Measurements from ENCODE around the gene GJB4.

Gene GJB4

DNA sequence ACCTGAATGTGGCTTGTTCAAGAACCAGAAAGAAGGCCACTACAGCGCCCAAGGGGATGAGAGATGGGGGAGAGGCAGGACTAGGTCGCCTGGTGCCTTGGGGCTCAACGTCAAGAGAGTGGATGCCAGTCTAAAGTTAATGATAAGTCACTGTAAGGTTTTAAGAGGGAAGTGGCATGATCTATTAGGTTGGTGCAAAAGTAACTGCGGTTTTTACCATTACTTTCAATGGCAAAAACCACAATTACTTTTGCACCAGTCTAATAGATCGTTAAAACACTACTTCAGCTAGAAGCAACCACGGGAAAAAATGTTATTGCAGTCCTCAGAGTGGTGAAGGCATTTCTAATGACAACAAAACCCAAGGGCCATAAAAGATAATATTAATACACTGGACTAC is 18.8 kb downstream of the GJB4 start:
- no peak for DNase-seq (ENCODE audit: low read depth)

DNA sequence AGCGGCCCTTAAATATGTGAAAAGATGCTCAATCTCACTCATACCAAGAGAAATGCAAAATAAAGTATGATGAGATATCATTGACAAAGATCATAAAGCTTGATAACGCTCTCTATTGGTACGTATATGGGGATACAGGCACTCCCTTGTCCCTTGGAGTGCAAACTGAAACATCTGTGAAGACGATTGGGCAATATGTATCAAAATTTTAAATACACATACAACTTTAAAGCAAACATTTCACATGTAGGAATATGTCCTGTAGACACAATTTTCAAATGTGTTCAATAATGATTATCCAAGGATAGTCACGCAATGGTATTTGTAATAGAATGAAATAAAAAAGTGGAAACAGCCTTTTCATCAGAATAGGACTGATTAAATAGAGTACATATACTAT is 19.5 kb downstream of the GJB4 start:
- no peak for DNase-seq (ENCODE audit: low read depth)

DNA sequence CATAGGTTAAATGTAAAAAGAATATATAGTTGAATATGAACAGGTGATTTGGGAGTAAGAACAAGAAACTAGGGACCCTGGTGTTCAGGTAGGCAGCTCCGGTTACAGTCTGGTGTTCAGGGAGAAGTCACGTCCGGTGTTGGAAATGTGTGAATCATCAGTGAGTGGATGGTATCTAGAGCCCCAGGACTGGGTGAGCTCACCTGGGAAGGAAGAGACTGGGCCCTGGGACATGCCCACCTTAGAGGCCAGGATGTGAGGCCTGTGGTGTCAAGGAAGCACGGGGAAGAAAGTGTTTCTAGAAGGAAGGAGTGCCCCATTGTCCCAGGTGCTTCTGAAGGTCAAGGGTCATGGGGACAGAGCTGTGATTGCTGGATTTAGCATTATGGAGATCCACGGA is 20.0 kb downstream of the GJB4 start:
- no peak for DNase-seq (ENCODE audit: low read depth)

DNA sequence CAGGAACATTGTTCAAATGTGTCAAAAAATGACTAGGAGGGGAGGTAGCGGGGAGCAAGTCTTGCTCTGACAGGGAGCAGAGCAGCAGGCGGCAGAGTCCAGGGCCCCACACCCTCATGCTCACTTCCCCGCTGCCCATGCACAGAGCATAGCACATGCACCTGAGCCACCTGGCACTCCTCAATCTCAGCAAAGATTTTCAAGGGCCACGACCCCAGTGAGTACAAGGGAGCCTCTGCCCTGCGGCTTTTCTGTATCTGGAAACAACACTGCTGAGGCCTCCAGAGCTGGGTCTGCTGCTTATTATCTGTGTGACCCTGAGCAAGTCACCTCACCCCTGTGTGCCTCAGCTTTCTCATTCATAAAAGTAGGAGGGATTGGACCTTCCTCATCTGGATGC is 20.4 kb downstream of the GJB4 start:
- DNase-seq (ENCODE audit: low read depth) = no peak

DNA sequence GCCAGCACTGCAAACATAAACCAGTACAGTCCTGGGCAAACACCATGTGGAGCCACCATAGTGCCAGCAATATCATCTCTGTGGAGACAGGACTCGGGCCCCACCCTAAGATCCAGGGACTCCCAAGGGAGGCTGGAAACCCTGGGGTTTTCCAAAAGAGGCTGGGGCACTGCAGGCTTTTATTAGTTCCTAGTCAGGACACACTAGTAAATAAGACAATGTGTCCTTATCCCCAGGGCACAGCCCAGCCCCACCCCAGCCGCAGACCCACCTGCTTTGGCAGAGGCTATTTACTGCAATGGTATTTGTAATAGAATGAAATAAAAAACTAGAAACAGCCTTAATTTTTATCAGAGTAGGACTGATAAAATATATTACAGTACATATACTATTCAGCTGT is 21.0 kb downstream of the GJB4 start:
- DNase-seq (ENCODE audit: low read depth) = no peak

DNA sequence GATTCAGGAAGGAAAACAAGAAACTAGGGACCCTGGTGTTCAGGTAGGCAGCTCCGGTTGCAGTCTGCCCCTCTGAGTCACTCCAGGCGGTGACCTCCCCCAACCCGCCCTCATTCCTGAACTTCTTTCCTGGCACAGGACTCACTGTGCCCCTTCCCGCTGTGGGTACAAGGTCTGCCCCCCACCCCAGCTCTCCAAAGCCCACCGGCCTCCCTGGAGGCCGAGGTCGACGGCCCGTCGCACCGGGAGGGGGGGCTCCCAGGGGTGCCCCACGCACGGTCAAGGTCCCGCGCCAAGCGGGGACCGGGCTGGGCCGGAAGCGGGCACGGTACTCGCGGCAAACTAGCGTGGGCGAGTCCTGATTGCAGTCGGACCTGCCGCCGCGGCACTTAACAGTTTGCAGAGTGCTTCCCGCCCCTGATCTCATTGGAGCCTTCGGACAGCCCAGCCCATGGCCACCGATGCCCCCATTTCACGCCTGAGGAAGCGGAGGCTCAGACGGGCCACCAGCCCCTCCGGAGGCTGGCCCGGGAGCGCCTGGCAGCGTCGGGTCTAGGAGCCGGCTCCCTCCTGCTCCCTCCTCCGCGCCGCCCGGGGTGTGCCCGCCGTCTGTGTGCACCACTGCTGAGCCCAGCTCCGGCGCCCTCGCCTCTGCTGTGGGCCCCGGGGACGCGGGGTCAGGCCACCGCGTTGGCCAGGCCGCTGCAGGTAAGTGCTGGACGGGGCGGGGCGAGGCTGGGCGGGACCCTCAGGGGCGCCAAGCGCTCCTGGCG is 21.7 kb downstream of the GJB4 start, which contains the start of gene GJB3:
TSS of gene GJB3 (plus strand) at position 144 of the 773 bp plus-strand sequence. CDS start 3,549 bp downstream, outside the sequence.
- DNase-seq (ENCODE audit: low read depth) = no peak

DNA sequence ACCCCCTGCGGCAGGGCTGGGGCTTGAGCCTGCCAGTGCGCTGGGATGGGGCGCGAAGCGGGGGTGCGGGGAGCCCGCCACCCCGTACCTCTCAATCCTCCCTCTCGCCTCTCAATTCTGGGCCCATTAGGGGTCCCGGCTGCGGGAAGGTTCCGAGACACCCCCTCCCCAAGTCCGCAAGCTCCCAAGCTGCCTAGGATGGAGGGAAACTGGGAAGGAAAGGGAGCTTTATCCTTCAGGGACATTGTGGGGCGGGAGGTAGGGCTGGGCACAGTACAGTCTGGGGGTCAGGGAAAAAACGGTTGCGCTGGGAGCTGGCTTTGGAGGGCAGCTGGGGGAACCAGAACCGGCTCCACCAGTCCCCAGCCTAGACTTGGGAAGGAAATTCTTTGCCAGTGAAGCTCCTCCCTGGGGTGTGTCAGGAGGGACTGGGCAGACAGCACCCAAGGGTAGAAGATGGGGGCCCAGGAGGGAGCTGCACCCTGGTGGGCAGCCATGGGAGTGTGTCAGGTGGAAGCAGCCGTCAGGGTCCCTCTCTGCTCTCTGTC is 22.4 kb downstream of the GJB4 start:
- no peak for DNase-seq (ENCODE audit: low read depth)

DNA sequence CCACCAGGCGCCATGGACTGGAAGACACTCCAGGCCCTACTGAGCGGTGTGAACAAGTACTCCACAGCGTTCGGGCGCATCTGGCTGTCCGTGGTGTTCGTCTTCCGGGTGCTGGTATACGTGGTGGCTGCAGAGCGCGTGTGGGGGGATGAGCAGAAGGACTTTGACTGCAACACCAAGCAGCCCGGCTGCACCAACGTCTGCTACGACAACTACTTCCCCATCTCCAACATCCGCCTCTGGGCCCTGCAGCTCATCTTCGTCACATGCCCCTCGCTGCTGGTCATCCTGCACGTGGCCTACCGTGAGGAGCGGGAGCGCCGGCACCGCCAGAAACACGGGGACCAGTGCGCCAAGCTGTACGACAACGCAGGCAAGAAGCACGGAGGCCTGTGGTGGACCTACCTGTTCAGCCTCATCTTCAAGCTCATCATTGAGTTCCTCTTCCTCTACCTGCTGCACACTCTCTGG is 25.2 kb downstream of the GJB4 start:
- DNase-seq (ENCODE audit: low read depth) = no peak

DNA sequence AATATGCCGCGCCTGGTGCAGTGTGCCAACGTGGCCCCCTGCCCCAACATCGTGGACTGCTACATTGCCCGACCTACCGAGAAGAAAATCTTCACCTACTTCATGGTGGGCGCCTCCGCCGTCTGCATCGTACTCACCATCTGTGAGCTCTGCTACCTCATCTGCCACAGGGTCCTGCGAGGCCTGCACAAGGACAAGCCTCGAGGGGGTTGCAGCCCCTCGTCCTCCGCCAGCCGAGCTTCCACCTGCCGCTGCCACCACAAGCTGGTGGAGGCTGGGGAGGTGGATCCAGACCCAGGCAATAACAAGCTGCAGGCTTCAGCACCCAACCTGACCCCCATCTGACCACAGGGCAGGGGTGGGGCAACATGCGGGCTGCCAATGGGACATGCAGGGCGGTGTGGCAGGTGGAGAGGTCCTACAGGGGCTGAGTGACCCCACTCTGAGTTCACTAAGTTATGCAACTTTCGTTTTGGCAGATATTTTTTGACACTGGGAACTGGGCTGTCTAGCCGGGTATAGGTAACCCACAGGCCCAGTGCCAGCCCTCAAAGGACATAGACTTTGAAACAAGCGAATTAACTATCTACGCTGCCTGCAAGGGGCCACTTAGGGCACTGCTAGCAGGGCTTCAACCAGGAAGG is 25.8 kb downstream of the GJB4 start:
- DNase-seq (ENCODE audit: low read depth) = no peak

DNA sequence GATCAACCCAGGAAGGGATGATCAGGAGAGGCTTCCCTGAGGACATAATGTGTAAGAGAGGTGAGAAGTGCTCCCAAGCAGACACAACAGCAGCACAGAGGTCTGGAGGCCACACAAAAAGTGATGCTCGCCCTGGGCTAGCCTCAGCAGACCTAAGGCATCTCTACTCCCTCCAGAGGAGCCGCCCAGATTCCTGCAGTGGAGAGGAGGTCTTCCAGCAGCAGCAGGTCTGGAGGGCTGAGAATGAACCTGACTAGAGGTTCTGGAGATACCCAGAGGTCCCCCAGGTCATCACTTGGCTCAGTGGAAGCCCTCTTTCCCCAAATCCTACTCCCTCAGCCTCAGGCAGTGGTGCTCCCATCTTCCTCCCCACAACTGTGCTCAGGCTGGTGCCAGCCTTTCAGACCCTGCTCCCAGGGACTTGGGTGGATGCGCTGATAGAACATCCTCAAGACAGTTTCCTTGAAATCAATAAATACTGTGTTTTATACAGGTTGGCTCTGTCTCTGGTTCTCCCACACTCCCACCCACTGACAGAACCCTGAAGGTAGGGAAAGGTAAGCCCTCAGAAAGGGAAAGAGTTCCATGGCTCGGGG is 26.4 kb downstream of the GJB4 start:
- DNase-seq (ENCODE audit: low read depth) = no peak

DNA sequence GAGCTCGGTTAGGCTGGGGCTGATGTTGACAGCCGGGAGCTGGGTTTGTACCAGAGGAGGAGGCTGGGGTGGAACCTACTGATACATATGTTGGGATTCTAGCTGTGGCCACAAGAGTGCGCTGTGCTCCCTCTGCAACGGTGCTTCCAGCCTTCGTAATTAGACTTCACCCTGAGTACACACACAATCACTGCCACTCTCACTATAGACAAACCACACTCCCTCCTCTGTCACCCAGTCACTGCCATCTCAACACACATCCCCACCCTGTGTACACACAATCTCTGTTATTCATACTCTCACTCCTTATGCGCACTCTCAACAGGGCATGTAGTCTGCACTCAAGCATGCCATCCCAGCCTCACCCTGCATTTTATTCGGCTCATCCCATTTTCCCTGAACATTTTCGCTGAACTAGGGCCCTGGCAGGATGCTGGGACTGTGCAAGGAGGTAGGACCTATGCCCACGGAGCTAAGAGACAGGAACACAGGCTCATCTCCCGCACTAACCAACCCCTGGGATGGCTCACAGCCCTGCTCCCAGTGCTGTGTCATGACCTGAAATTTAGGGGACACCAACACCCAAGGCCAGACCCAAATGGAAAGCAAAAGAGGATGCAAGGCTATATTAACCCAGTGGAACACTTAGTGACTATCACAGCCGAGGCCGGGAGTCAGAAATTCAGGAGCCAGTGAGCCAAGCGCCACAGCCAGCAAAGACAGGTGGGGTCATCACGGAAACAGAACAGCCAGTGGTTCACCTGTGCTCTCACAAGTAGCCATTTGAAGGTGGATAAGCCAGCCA is 27.2 kb downstream of the GJB4 start:
- peak; percentile 56 for DNase-seq (ENCODE audit: low read depth)

DNA sequence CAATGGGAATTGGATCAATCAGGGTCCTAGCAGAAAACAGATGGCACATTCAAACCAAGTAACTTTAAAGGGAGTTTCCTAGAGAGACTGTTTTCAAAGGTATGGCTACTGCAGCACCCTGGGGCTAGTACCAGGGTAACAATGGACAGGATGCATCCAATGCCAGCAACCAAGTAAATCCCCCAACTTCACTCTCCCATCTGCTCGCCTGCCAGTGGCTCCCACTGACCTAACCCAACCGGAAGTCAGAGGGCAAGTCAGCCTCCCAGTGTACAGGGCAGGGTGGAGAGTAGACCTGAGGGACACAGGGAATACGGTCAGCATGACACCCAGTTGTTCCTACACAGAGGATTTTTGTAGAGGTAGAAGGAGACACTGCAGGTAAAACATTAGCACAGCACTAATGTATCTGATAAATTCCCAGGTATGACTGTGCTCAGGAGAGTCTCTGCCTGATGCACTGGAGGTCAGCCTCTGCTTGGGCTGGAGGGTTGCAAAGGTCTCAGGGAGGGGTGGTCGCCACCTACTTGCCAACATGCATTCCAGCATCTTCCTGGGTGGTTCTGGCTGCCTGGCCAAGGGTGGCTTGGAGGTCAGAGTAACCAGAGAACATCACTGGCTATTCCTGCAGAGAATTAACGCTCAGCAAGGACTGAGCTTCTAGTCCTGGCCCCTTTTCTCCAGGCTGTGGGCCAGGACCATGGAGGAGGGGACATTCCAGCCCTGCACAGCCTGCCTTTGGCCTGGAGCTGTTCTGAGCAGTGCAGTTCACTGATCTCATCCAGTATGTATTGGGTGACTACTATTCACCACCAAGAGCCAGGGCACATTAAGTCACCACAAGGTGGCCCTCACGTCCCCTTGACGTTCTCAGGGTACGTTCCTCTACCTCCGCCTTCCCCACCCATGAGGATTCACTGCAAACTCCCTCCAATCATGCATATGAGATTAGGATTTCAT is 28.2 kb downstream of the GJB4 start:
- DNase-seq (ENCODE audit: low read depth) = no peak

DNA sequence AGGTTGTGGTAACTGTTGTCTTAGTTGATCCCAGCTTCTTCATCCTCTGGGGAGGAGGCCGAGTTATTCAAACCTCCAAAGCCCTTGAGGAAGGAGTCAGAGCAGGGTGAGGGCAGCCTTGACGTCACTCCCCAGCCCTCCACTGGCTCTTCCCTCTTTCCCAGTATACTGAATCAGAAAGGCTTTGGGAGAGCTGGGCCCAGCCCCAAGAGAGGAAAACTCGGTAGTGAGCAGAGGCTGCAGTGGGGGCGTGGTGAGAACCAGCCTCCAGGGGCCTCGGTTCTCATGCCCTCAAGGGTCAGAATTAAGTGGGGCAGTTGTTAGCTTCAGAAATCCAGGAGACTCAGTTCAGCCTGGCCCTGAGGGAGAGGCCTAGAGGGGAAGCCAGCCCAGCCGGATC is 31.4 kb downstream of the GJB4 start:
- DNase-seq (ENCODE audit: low read depth) = no peak

DNA sequence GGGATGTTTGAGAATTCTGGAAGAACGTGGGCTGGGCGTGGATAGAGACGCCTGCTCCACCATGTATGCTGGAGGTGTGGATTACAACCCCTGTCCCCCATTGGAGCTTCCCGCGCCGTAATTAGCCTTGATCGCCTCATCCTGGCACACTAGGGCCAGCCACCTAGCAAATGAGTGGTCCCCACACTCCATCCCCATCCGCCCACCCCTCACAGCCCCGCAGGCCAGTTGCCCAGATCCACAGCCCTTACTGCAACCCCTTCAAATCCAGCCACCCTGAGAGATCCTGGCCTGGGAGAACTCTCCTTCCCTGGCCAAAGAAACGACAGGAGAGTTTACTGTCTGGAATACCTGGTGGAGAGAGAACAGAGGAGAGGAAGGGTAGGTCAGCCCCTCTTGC is 32.9 kb downstream of the GJB4 start:
- no peak for DNase-seq (ENCODE audit: low read depth)

DNA sequence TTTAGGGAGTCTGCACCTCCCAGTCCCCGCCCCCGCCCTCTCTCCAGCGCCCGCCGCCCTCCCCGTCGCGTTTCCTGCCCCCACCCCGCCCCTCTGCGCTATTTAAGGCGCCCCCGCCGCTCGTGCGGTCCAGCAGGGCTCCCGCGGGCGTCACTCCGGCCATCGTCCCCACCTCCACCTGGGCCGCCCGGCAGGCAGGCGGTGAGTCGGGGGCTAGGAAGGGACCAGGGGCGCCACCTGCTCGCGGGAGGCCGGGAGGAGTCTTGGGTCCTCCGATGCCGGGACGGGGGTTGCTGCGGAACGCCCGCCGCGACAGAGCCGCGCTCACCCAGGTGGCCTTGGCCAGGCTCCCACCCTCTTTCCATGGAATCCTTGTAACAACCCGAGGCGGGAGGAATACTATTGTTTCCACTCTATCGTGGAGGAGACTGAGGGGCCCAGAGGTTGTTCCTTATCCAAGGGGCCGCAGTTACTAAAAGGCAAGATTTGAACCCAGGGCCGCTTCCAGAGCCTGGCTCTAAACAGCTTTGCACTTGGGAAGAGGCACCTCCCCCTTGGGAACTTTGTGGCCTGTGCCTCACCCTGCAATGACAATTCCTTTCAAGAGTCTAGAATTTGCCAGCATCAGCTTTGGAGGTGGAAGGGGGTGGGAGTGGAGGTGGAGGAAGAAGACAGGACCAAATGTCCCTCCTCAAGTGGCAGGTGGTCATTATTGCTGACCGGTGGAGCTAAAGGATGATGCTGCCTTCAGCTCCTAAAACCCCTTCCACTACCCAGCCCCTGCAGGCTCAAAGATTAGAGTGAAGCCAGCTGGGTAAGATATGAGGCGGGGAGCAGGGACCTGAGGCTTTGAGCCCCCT is 33.6 kb downstream of the GJB4 start, which contains the start of gene GJA4:
TSS of gene GJA4 (plus strand) at position 132 of the 860 bp plus-strand sequence. CDS start 1,215 bp downstream, outside the sequence.
- DNase-seq (ENCODE audit: low read depth) = no peak

DNA sequence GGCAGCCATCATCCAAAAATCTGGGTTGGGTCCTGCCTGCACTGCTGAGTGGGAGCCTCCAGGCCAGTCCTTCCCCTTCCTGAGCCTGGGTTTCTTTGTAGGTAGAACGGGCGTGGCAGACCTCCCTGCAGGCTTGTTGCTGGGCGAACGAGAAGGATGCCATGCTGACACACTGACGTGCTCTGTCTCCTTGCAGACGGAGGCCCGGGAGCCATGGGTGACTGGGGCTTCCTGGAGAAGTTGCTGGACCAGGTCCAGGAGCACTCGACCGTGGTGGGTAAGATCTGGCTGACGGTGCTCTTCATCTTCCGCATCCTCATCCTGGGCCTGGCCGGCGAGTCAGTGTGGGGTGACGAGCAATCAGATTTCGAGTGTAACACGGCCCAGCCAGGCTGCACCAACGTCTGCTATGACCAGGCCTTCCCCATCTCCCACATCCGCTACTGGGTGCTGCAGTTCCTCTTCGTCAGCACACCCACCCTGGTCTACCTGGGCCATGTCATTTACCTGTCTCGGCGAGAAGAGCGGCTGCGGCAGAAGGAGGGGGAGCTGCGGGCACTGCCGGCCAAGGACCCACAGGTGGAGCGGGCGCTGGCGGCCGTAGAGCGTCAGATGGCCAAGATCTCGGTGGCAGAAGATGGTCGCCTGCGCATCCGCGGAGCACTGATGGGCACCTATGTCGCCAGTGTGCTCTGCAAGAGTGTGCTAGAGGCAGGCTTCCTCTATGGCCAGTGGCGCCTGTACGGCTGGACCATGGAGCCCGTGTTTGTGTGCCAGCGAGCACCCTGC is 34.7 kb downstream of the GJB4 start:
- DNase-seq (ENCODE audit: low read depth) = no peak

DNA sequence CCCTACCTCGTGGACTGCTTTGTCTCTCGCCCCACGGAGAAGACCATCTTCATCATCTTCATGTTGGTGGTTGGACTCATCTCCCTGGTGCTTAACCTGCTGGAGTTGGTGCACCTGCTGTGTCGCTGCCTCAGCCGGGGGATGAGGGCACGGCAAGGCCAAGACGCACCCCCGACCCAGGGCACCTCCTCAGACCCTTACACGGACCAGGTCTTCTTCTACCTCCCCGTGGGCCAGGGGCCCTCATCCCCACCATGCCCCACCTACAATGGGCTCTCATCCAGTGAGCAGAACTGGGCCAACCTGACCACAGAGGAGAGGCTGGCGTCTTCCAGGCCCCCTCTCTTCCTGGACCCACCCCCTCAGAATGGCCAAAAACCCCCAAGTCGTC is 35.2 kb downstream of the GJB4 start:
- no peak for DNase-seq (ENCODE audit: low read depth)

DNA sequence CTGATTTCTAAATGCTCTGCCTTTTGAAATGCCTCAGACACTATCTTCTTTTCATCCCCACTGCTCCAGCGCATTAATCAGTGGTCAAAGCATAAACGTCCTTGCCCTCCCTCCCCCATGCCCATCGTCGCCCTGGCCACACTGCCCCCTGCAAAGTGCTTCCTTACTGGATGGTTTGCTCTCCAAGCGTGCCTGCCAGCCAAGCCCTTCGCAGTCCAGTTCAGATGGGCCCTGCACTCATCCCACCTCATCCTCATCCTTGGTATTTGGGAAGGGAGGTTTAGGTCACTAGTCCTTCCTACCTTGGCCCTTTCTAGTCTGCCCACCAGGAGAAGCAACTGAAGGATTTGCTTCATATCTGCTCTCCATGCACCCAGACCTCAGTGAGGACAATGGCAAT is 36.4 kb downstream of the GJB4 start:
- DNase-seq (ENCODE audit: low read depth) = no peak

DNA sequence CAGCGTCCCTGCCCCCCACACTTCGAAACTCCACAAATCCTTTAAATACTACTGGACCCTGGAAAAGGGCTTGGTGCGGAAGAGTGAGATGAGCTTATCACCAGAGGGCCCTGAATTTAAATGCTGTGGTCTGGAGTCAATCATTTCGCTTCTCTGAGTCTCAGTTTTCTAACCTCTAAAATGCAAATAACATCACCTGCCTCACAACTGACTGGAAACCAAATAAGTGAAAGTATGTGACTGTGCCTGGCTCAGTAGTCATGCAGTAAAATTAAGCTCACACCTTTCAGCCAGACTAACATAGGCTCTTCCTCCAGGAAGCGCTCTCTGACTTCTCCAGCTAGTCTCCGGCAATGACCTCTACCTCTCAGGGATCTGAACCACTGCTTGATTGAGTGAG is 37.5 kb downstream of the GJB4 start:
- DNase-seq (ENCODE audit: low read depth) = no peak
